HUES6 (cell line): ENCODE data around the gene GPC6.

Experiments
- H3K27ac ChIP-seq: 2 replicates; pipeline ENCODE4 v1.7.0; 2013; ENCODE audit warnings: low read depth, mild to moderate bottlenecking, low read length, inconsistent platforms
- H3K27me3 ChIP-seq: 2 replicates; pipeline ENCODE4 v1.6.1; 2013; ENCODE audit warnings: low read length; ENCODE audit not compliant: control insufficient read depth, insufficient read depth
- H3K36me3 ChIP-seq: 2 replicates; pipeline ENCODE4 v1.6.1; 2013; ENCODE audit warnings: low read length; ENCODE audit not compliant: control insufficient read depth, insufficient read depth
- H3K4me1 ChIP-seq: 2 replicates; pipeline ENCODE4 v1.6.1; 2013; ENCODE audit warnings: low read length; ENCODE audit not compliant: control insufficient read depth, insufficient read depth
- H3K4me3 ChIP-seq: 2 replicates; pipeline ENCODE4 v1.5.1; 2013; ENCODE audit warnings: low read depth, low read length
- H3K9ac ChIP-seq: one replicate; pipeline ENCODE4 v1.6.1; 2013; ENCODE audit warnings: mild to moderate bottlenecking, low read length
- H3K9me3 ChIP-seq: 2 replicates; pipeline ENCODE4 v1.6.1; 2013; ENCODE audit warnings: low read depth, low read length; ENCODE audit not compliant: control insufficient read depth, insufficient read depth

GPC6 gene

GRCh38 chr13:93270769-93271742, 44.4 kb downstream of the GPC6 start:
- H3K9ac ChIP-seq, result no peak overlapping the region
- H3K27me3 ChIP-seq, result no peaks in the 10 kb centered on the region
- no peak overlapping the region for H3K27ac ChIP-seq
- no peaks in the 10 kb centered on the region for H3K36me3 ChIP-seq
- H3K9me3 ChIP-seq, result no peaks in the 10 kb centered on the region
- peaks cover 15% of the 10 kb centered on the region; the same call in 1 of the 2 replicates for H3K4me1 ChIP-seq
- no peak overlapping the region for H3K4me3 ChIP-seq

- Histone ChIP-seq H3K9me3 (no peaks in the 10 kb centered on the region), H3K4me3 (no peak overlapping the region), H3K27me3 (no peaks in the 10 kb centered on the region), H3K27ac (no peak overlapping the region), H3K36me3 (no peaks in the 10 kb centered on the region), H3K9ac (no peak overlapping the region), H3K4me1 (peaks cover 17% of the 10 kb centered on the region; the same call in 1 of the 2 replicates)
Measured at GRCh38 chr13:93279982-93280381, 53.4 kb downstream of the GPC6 start.

GRCh38 chr13:93280688-93281087, 54.1 kb downstream of the GPC6 start:
- Histone ChIP-seq H3K36me3 (no peaks in the 10 kb centered on the region), H3K27me3 (no peaks in the 10 kb centered on the region), H3K4me1 (peaks cover 17% of the 10 kb centered on the region; the same call in 1 of the 2 replicates), H3K4me3 (no peak overlapping the region), H3K9me3 (no peaks in the 10 kb centered on the region), H3K9ac (no peak overlapping the region), H3K27ac (no peak overlapping the region)

GRCh38 chr13:93283255-93283654, 56.6 kb downstream of the GPC6 start:
- no peaks in the 10 kb centered on the region for H3K9me3 ChIP-seq
- H3K27me3 ChIP-seq, result no peaks in the 10 kb centered on the region
- H3K27ac ChIP-seq, result no peak overlapping the region
- H3K4me1 ChIP-seq, result peaks cover 23% of the 10 kb centered on the region
- H3K36me3 ChIP-seq, result no peaks in the 10 kb centered on the region
- H3K4me3 ChIP-seq, result no peak overlapping the region
- H3K9ac ChIP-seq, result no peak overlapping the region

- no peaks in the 10 kb centered on the region for H3K36me3 ChIP-seq
- H3K9ac ChIP-seq, result no peak overlapping the region
- H3K27me3 ChIP-seq, result no peaks in the 10 kb centered on the region
- no peaks in the 10 kb centered on the region for H3K9me3 ChIP-seq
- no peak overlapping the region for H3K27ac ChIP-seq
- peaks cover 23% of the 10 kb centered on the region for H3K4me1 ChIP-seq
- no peak overlapping the region for H3K4me3 ChIP-seq
Measured at GRCh38 chr13:93284064-93284463, 57.5 kb downstream of the GPC6 start.

GRCh38 chr13:93286047-93286446, 59.4 kb downstream of the GPC6 start:
- no peaks in the 10 kb centered on the region for H3K27me3 ChIP-seq
- no peak overlapping the region for H3K4me3 ChIP-seq
- no peak overlapping the region for H3K9ac ChIP-seq
- no peaks in the 10 kb centered on the region for H3K36me3 ChIP-seq
- H3K4me1 ChIP-seq, result peaks cover 14% of the 10 kb centered on the region
- H3K27ac ChIP-seq, result no peak overlapping the region
- no peaks in the 10 kb centered on the region for H3K9me3 ChIP-seq

- H3K4me1 ChIP-seq, result peaks cover 10% of the 10 kb centered on the region; the same call in 1 of the 2 replicates
- no peaks in the 10 kb centered on the region for H3K9me3 ChIP-seq
- H3K27me3 ChIP-seq, result no peaks in the 10 kb centered on the region
- no peak overlapping the region for H3K27ac ChIP-seq
- H3K9ac ChIP-seq, result no peak overlapping the region
- H3K4me3 ChIP-seq, result no peak overlapping the region
- H3K36me3 ChIP-seq, result no peaks in the 10 kb centered on the region
Measured at GRCh38 chr13:93289053-93289452, 62.4 kb downstream of the GPC6 start.

GRCh38 chr13:93289842-93290241, 63.2 kb downstream of the GPC6 start:
- Histone ChIP-seq H3K27me3 (no peaks in the 10 kb centered on the region), H3K9ac (no peak overlapping the region), H3K36me3 (no peaks in the 10 kb centered on the region), H3K27ac (no peak overlapping the region), H3K4me3 (no peak overlapping the region), H3K9me3 (no peaks in the 10 kb centered on the region), H3K4me1 (peaks cover 15% of the 10 kb centered on the region)

- H3K36me3 ChIP-seq, result no peaks in the 10 kb centered on the region
- H3K4me1 ChIP-seq, result peaks cover 15% of the 10 kb centered on the region
- no peaks in the 10 kb centered on the region for H3K9me3 ChIP-seq
- no peaks in the 10 kb centered on the region for H3K27me3 ChIP-seq
- H3K4me3 ChIP-seq, result no peak overlapping the region
- H3K27ac ChIP-seq, result no peak overlapping the region
- H3K9ac ChIP-seq, result no peak overlapping the region
Measured at GRCh38 chr13:93290503-93290902, 63.9 kb downstream of the GPC6 start.

- H3K27ac ChIP-seq, result no peak overlapping the region
- H3K27me3 ChIP-seq, result no peaks in the 10 kb centered on the region
- no peak overlapping the region for H3K9ac ChIP-seq
- H3K4me1 ChIP-seq, result peaks cover 9% of the 10 kb centered on the region
- H3K4me3 ChIP-seq, result no peak overlapping the region
- no peaks in the 10 kb centered on the region for H3K9me3 ChIP-seq
- no peaks in the 10 kb centered on the region for H3K36me3 ChIP-seq
Measured at GRCh38 chr13:93292366-93292765, 65.8 kb downstream of the GPC6 start.

- Histone ChIP-seq H3K9ac (no peak overlapping the region), H3K4me1 (peaks cover 9% of the 10 kb centered on the region), H3K36me3 (no peaks in the 10 kb centered on the region), H3K27ac (no peak overlapping the region), H3K4me3 (no peak overlapping the region), H3K27me3 (no peaks in the 10 kb centered on the region), H3K9me3 (no peaks in the 10 kb centered on the region)
Measured at GRCh38 chr13:93293710-93294109, 67.1 kb downstream of the GPC6 start.
